H1 (cell line): ENCODE results near the gene ATOH8.

Source experiments
- ASH2L ChIP-seq: fragments of 200-600, 300-600 bp; sonication (generic); IDR thresholded peaks from one replicate; pipeline ENCODE4 v1.7.1; 2017; ENCODE audit warnings: low read length
- CEBPB ChIP-seq: IDR thresholded peaks from 2 replicates; pipeline ENCODE4 v1.6.1; 2012; ENCODE audit warnings: low read depth, low read length
- CTCF ChIP-seq, 3 experiments: IDR thresholded peaks; 1 replicate in 2 of 3; 2 replicates in 1 of 3; pipeline versions ENCODE4 v1.5.1 to v1.6.1; 2011; ENCODE audit warnings: low read length in 3 of 3, mild to moderate bottlenecking in 3 of 3, inconsistent platforms in 2 of 3, low read depth in 1 of 3, moderate library complexity in 1 of 3; ENCODE audit not compliant: insufficient read depth in 1 of 3; ENCODE audit errors: control extremely low read depth in 1 of 3
- E2F6 ChIP-seq: IDR thresholded peaks from 2 replicates; pipeline ENCODE4 v1.6.1; 2012; ENCODE audit warnings: inconsistent platforms
- EZH2 ChIP-seq: fragments of 200-600 bp; sonication (generic); IDR thresholded peaks from 2 replicates; pipeline ENCODE4 v1.7.1; 2012; ENCODE audit warnings: low read depth, mild to moderate bottlenecking, moderate library complexity, low read length, inconsistent platforms; ENCODE audit not compliant: severe bottlenecking
- HDAC6 ChIP-seq: IDR thresholded peaks from one replicate; pipeline ENCODE4 v1.7.1; 2012; ENCODE audit warnings: low read depth, mild to moderate bottlenecking, inconsistent platforms, low read length, moderate library complexity
- POLR2A ChIP-seq, 2 experiments: IDR thresholded peaks; 1 replicate in 1 of 2; 2 replicates in 1 of 2; pipeline ENCODE4 v1.6.1; 2011; ENCODE audit warnings: low read depth in 2 of 2, low read length in 2 of 2, mild to moderate bottlenecking in 2 of 2; ENCODE audit errors: control extremely low read depth in 1 of 2

GRCh38 chr2:85755122-85756027 lies 1.6 kb downstream of the ATOH8 start:
- TF ChIP-seq CTCF (IDR thresholded peaks at IDR 0.05; ENCODE audit: control extremely low read depth in 1 of 3, insufficient read depth in 1 of 3, low read depth in 1 of 3, low read length in 3 of 3) (no peak), POLR2A (IDR thresholded peaks at IDR 0.05; ENCODE audit: control extremely low read depth in 1 of 2, low read depth in 2 of 2, low read length in 2 of 2) (no peak), E2F6 (no peak), ASH2L (no peak), EZH2 (peak; percentile 70), HDAC6 (no peak), CEBPB (no peak)
